CD4-positive, alpha-beta T cell treated with Interleukin-21 for 1 hour (primary cell): ENCODE data around the gene DCAF12L2.
"Not testable (repeated sequence)": the region's sequence is repeated elsewhere in the genome, so short reads cannot be mapped to it uniquely, and the experiment has no call there.

Source experiments
- DNase-seq: peaks from one replicate; pipeline ENCODE4 v3.0.0-alpha.2; 2020

Gene DCAF12L2

DNA sequence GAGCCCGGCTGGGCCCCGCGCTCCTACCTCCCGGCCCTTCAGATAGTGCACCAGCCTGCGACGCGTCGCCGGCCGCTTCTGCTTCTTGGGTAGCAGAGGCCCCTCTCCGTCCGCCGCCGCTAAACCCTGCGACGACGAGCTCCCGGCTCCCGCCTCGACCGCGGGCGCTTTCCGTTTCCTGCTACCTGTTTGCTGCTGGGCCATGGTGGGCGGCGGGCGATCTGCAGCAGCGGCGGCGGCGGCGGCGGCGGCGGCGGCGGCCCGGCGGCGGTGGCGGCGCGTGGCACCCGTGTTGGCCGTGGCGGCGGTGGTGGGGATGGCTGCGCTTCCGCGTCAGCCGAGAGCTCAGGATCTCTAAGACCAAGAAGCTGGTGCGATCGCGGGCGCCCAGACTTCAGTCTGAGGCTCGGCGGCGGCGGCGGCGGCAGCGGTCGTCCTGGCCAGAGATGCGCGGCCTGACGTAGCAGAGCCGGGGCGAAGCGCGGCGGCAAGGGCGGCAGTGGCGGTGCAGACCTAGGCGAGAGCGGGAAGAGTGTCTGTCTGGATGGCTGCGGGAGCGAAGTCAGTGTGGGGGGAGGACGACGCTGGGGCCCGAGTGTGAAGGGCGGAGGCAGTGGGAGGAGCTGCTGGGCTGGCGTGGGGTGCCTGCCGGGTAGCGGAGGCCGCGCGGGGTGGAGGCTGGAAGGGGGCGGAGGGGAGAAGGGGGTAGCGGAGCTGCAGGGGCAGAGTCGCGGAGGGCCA lies at the start of gene DCAF12L2:
DCAF12L2 (minus strand) TSS at position 569 of the 741 bp plus-strand sequence; CDS start at position 204, 365 bp downstream.
- no peak for DNase-seq

DNA sequence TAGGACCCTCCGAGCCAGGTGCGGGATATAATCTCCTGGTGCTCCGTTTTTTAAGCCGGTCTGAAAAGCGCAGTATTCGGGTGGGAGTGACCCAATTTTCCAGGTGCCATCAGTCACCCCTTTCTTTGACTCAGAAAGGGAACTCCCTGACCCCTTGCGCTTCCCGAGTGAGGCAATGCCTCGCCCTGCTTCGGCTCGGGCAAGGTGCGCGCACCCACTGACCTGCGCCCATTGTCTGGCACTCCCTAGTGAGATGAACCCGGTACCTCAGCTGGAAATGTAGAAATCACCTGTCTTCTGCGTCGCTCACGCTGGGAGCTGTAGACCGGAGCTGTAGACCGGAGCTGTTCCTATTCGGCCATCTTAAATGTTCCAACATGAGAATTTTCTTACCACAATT lies 24.8 kb upstream of the DCAF12L2 start:
- DNase-seq = not testable (repeated sequence)

DNA sequence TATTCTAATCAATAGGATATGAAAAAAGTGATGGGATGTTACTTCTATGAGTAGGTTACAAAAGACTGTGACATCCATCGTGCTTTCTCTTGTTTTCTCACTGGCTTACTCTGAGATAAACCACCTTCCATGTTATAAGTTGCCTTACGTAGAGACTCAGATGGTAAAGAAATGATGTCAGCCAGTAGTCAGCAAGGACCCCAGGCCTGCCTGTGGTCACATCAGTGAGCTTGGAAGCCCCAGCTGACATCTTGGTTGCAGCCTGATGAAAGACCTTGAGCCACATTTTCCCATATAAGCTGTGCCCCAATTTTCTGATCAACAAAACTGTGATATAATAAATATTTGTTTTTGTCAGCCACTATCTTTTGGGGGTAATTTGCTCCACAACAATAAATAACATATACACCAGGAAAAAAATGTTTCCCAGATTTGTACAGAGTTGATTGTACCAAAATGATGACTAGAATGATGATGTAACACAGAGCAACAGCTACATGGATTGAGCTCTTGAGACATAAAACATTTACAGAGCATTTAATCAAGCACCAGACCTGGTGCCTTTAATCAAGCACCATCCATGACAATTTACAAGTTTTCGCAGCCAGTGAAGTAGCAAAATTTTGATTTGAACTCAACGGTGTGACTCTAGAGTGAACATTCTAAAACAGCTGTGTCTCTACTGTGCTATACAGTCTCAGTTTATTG lies 11.2 kb upstream of the DCAF12L2 start:
- DNase-seq = no peak

DNA sequence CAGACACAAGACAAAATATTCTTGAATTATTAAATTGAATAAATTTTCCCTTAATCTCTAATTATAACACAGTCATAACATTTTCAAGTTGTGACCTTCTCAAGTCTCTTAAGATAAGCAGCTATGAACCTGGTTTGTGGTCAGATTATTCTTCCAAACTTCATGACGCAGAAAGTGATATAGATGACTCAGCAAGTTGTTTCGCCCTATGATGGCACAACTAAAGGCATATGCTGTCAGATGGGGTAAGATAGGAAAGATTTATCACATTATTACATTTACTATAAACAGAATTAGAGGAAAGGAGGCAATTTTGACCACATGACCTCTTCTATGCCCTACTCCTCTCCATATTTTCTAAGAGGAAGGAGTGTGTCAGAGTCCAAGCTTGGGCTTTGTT lies 4.6 kb upstream of the DCAF12L2 start:
- DNase-seq = no peak

DNA sequence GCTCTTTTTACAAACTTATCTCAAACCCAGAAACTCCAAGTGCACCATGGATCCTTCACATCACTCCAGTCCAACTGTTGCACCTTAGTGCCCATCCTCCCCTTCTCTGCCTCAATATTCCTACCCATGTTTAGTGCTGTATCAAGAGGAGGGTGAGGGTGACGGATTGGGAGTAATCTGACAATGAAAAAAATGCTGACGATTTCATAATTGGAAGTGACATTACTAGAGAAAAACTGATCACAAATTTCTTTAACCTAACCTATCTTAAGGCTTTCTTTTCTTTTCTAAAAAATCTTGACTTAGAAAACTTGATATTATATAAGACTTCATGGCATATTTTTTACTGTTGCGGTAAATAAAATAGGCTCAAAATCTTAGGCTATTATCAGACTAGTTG lies 1.5 kb upstream of the DCAF12L2 start:
- no peak for DNase-seq

DNA sequence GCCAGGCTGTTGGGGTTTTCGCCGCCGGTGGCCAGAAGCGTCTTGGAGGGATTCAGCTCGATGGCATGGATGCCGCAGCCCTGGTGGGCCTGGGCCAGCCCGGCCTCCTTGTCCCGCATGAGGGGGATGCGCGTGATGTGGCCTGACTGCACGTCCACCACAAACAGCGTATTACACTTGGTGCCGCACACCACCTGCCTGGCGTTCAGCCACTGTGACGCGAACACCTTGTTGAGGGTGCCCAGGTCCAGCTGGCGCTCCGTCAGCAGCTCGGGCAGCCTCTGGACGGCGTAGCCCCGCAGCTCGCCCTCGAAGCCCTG lies 728 bp downstream of the DCAF12L2 start:
- no peak for DNase-seq

DNA sequence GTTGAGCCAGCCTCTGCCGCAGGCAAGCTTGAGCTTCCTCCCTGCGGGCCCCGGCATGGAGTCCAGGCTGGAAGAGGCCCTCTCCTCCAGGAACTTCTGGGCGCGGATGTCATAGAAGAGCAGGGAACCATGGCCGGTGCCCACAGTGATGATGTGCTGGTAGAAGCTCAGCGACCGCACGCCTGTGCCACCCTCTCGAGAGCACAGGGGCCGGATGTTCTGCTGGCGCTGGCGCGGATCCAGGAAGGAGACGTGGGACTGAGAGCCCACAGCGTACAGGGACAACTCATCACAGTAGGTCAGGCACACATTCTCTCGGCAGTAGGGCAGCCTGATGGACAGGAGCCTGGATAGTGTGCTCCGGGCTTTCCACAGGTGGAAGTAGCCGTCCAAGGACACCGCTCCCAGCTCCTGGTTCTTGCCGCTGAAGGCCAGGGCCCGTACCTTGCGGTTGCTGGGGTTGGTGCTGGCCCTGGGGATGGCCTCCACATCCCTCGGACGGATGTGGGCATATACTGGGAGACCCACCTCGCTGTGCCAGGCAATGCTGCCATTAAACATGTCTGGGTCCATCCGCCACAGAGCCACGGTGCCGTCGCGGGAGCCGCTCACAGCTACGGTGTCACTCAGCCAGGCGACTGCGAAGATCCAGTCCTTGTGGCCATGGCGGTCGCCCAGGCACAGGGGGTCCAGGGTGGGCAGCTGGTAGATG lies 1.2 kb downstream of the DCAF12L2 start:
- no peak for DNase-seq

DNA sequence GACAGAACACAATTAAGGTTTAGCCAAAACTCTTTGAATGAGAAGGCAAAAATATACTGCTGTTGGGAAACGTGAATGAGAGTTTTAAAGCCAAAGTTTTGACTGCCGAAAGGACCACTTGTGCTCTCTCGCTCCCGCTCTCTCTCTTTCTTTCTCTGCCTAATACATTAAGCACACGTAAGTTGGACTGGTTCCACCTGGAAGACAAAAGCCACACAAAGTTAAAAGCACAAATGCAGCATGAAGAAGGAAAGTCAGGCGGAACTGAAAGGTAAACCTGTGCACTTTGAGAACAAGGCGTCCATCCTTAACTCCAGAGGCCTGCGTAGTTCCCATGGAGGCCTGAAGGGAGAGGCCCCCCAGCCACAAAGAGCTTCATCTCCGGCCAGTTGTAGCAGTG lies 1.9 kb downstream of the DCAF12L2 start:
- DNase-seq = no peak

DNA sequence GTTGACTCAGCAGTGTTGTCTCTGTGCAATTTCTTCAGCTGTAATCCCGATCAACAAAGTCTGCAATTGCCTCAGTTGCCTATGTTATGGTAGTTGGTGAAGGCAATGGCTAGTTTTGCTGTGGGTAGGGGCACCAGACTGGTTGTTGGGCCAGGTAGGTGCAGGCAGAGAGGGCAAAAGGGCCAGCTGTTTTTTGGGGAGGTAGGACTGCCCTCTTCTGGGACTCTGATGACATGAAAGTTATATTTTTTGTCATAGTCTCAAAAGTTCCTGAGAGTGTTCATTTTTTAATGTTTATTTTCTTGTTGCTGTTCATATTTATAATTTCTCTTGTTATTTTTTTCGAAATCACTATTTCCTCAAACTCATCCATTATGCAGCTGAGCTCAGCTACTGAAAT lies 25.1 kb downstream of the DCAF12L2 start:
- no peak for DNase-seq

DNA sequence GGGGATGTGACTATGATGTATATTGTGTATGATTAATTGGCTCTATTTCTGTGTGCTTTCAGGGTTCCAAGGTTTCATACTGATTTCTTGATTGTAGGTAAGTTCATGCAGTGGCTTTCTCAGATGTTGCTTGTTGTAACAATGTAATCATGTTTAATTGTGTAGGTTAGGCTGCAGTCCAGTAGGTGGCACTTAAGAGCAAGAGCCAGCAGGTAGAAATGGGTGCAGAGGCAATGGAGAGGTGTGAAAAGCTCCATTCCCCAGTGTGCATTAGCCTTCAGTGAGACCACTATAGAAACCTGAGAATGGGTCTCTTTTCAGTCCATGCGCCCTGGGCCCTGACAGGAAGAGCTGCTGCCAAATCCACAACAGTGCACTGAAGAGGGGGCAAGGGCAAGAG lies 28.2 kb downstream of the DCAF12L2 start:
- no peak for DNase-seq

DNA sequence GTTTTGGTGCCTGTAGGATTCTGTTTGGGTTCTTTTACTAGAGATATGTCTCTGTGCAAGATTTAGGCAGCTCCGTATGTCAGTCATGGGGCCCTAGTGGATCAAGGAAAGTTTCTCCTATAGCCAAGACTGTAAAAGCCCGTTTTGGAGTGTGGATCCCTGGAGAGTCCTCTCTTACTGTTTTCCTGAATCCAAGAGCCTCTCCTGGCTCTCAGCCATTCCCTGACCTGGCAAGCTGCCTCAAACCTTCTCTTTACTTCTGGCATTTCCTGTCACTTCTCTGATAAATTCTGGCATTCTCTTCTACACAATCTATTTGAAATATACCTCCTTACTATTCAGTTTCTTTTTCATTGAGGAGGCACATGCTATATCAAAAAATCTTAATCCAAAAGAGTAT lies 41.4 kb downstream of the DCAF12L2 start:
- DNase-seq = no peak
